Endodermal cell (in vitro differentiated cells): ENCODE measurements around the gene TBC1D16. TPM values are rescaled to one million over a fixed set of nuclear protein-coding genes. Genes with fewer than 3 reads are reported as not detected.

Experiments
- DNase-seq: peaks from one replicate; pipeline ENCODE4 v3.0.0-alpha.2; 2017
- H3K27ac ChIP-seq: 2 replicates; pipeline ENCODE4 v1.5.1; 2013; ENCODE audit warnings: mild to moderate bottlenecking, low read depth, low read length, moderate library complexity
- H3K27me3 ChIP-seq: 2 replicates; pipeline ENCODE4 v1.6.1; 2013; ENCODE audit warnings: mild to moderate bottlenecking, low read length, moderate library complexity; ENCODE audit not compliant: insufficient read depth, control insufficient read depth, poor library complexity, severe bottlenecking
- H3K36me3 ChIP-seq: 2 replicates; pipeline ENCODE4 v1.7.0; 2013; ENCODE audit warnings: mild to moderate bottlenecking, low read length, moderate library complexity; ENCODE audit not compliant: control insufficient read depth, insufficient read depth
- H3K4me1 ChIP-seq: one replicate; pipeline ENCODE4 v1.7.0; 2013; ENCODE audit warnings: low read length; ENCODE audit not compliant: control insufficient read depth, insufficient read depth
- H3K4me3 ChIP-seq: 2 replicates; pipeline ENCODE4 v1.5.1; 2013; ENCODE audit warnings: mild to moderate bottlenecking, low read length, moderate library complexity
- H3K9ac ChIP-seq: 2 replicates; pipeline ENCODE4 v1.6.1; 2013; ENCODE audit warnings: mild to moderate bottlenecking, low read length, moderate library complexity; ENCODE audit not compliant: poor library complexity, severe bottlenecking; ENCODE audit errors: extremely low read depth
- H3K9me3 ChIP-seq: 2 replicates; pipeline ENCODE4 v1.6.1; 2013; ENCODE audit warnings: mild to moderate bottlenecking, low read length, moderate library complexity; ENCODE audit not compliant: control insufficient read depth
- H3K27ac Mint-ChIP-seq: 2 replicates; pipeline ENCODE4 v1.8.0; 2020; ENCODE audit warnings: mixed read lengths
- H3K27me3 Mint-ChIP-seq: 2 replicates; pipeline ENCODE4 v1.8.0; 2021; ENCODE audit warnings: mild to moderate bottlenecking, mixed read lengths; ENCODE audit not compliant: insufficient read depth
- H3K36me3 Mint-ChIP-seq: 2 replicates; pipeline ENCODE4 v1.8.0; 2020; ENCODE audit warnings: low read depth, mixed read lengths
- H3K4me1 Mint-ChIP-seq: 2 replicates; pipeline ENCODE4 v1.8.0; 2020; ENCODE audit warnings: mixed read lengths
- H3K4me3 Mint-ChIP-seq: 2 replicates; pipeline ENCODE4 v1.8.0; 2020; ENCODE audit warnings: mild to moderate bottlenecking, moderate library complexity, mixed read lengths
- H3K9me3 Mint-ChIP-seq: 2 replicates; pipeline ENCODE4 v1.8.0; 2020; ENCODE audit warnings: mild to moderate bottlenecking, mixed read lengths
- WGBS, 2 experiments: methylation state at CpG; one replicate each; pipeline versions ENCODE4 v1.1.5 to v1.1.7; 2013; ENCODE audit warnings: missing lambda C conversion rate in 2 of 2, mixed read lengths in 1 of 2; ENCODE audit not compliant: insufficient coverage in 1 of 2, insufficient read length in 1 of 2; 5-methylcytosine and 5-hydroxymethylcytosine counted together
- total RNA-seq, 2 donors: library from RNA; stranded (reverse); fragmentation: NEBNext Ultra II Directional in 1 of 2; extraction: Animal tissue kit (Norgen Biotek cat#: 25700) in 1 of 2; gene quantifications; 2 replicates in 1 of 2; 3 replicates in 1 of 2; pipeline ENCODE4 v1.2.1, GENCODE V29; 2021
- TF ChIP-seq, protein P1 (sequence below): fragments of 200-600 bp; sonication (generic); conservative IDR thresholded peaks from 2 replicates; pipeline ENCODE4 v1.5.0; 2021; ENCODE audit warnings: antibody characterized with exemption, mild to moderate bottlenecking

Gene TBC1D16
- total RNA-seq, 2 donors from 2014 or later, result 88.2 to 116 TPM

DNA sequence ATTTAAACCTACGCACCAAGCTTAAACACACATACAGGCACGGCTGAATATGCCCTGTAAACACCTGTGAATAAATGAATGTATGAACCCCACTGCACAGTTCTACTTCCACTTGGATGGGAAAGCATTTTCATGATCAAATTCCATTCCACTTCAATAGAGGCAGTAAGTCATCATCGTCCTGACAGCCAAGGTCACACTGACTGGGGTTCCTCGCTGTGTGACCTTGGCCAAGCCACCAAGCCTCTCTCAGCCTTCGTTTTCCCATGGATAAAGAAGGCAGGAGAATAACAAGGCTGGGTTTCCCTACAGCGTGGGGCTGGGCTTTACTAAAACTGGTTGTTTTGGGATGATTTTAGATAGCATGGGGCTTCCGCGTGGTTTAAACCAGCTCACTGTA lies 82.8 kb downstream of the TBC1D16 start:
- H3K4me3 ChIP-seq, result no peak overlapping the region
- peak; percentile 38 for DNase-seq
- WGBS, 2 experiments, result 90 to 95% methylated on average over 5 to 8 of the region's 8 CpGs
- peaks cover 14% of the 10 kb centered on the region for H3K36me3 ChIP-seq
- H3K9me3 ChIP-seq, result no peaks in the 10 kb centered on the region
- no peaks in the 10 kb centered on the region for H3K27me3 ChIP-seq
- Mint-ChIP-seq H3K27ac (no peak overlapping the region), H3K36me3 (peaks cover 18% of the 10 kb centered on the region), H3K4me3 (no peak overlapping the region), H3K4me1 (peaks cover 46% of the 10 kb centered on the region), H3K9me3 (no peaks in the 10 kb centered on the region), H3K27me3 (peaks cover 14% of the 10 kb centered on the region)
- TF ChIP-seq, protein P1, sequence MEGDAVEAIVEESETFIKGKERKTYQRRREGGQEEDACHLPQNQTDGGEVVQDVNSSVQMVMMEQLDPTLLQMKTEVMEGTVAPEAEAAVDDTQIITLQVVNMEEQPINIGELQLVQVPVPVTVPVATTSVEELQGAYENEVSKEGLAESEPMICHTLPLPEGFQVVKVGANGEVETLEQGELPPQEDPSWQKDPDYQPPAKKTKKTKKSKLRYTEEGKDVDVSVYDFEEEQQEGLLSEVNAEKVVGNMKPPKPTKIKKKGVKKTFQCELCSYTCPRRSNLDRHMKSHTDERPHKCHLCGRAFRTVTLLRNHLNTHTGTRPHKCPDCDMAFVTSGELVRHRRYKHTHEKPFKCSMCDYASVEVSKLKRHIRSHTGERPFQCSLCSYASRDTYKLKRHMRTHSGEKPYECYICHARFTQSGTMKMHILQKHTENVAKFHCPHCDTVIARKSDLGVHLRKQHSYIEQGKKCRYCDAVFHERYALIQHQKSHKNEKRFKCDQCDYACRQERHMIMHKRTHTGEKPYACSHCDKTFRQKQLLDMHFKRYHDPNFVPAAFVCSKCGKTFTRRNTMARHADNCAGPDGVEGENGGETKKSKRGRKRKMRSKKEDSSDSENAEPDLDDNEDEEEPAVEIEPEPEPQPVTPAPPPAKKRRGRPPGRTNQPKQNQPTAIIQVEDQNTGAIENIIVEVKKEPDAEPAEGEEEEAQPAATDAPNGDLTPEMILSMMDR, result no peak
- no peak overlapping the region for H3K27ac ChIP-seq
- peaks cover 8% of the 10 kb centered on the region for H3K4me1 ChIP-seq
- H3K9ac ChIP-seq, result no peak overlapping the region

DNA sequence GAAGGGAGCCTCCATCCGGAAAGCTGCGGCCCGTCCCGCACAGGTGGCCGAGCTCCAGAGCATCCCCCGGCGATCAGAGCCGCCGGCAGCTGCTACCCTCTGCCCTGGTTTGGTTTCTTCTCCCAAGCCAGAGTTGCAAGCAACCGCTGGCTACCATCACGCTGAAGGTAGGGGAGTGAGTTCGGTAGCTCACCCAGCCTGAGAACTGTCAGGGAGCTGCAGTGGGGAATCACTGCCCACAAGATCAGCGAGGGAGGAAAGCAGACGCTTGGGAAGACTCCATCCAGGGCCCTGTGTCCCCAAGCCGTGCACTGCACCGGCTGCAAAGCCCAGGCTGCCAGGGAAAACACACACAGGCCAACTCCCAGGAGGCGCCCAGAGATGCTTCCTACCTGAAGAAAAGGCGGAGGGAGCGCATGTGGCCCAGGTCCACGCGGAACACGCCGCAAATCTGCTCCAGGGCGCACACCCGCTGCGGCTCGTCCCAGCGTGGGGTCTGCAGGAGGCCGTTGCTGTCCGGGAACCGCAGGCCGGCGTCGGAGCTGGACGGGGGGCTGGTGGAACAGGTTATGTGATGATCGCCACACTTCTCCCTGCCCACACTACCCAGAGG lies 83.3 kb downstream of the TBC1D16 start:
- Mint-ChIP-seq H3K4me3 (no peak overlapping the region), H3K9me3 (no peaks in the 10 kb centered on the region), H3K4me1 (peaks cover 46% of the 10 kb centered on the region), H3K27ac (no peak overlapping the region), H3K36me3 (peaks cover 22% of the 10 kb centered on the region), H3K27me3 (peaks cover 14% of the 10 kb centered on the region)
- Histone ChIP-seq H3K4me1 (peaks cover 8% of the 10 kb centered on the region), H3K27ac (peak overlapping the region; percentile 97), H3K9ac (no peak overlapping the region), H3K36me3 (peaks cover 18% of the 10 kb centered on the region), H3K9me3 (no peaks in the 10 kb centered on the region), H3K27me3 (no peaks in the 10 kb centered on the region), H3K4me3 (no peak overlapping the region)
- no peak for DNase-seq
- 79 to 84% methylated on average over 20 to 36 of the region's 36 CpGs for WGBS, 2 experiments
- TF ChIP-seq, protein P1, result no peak

DNA sequence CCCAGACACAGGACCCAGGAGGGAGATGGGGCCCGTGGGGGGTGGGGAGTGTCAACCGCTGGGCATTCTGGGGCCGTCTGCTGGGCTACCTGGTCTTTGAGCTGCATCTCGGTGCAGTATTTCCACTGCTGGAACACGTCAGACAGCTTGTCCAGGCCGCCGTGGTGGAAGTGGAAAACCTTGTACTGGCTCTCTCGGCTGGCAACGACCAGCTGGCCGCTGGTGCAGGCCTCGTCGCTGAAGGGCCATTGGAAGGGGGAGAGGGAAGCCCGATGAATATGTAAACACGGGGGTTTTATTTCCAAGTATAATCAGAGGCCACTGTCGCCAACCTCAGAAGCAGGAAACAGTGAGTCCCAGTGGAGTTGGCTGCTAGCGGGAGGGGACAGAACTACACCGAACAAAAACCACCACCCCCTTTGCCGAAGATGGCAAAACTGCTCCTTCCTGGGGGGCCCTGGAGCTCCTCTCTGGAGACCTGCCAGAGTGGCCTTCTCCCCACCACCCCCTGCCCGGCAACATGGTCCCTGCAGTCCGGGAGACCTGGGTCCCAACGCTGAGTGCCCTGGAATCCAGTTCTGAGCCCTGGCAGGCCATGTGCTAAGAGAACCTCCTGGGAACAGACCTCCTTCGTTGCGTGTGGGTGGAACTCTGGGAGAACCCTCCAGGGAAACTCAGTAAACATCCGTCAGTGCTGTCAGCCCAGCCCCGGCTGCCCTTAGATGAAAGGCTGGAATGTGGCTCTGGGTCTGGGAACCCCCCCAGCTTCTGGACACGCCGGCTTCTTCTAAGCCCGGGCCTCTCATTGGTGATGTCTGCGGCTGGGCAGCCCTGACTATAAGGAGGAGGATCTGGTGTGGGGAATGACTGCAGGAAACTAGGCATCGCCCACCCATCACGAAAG lies 84.1 kb downstream of the TBC1D16 start:
- Histone ChIP-seq H3K4me3 (no peak overlapping the region), H3K9me3 (no peaks in the 10 kb centered on the region), H3K27ac (peak overlapping the region; percentile 97), H3K27me3 (no peaks in the 10 kb centered on the region), H3K4me1 (peaks cover 8% of the 10 kb centered on the region), H3K9ac (no peak overlapping the region), H3K36me3 (peaks cover 19% of the 10 kb centered on the region)
- Mint-ChIP-seq H3K4me1 (peaks cover 46% of the 10 kb centered on the region), H3K4me3 (peak overlapping the region; percentile 46), H3K36me3 (peaks cover 25% of the 10 kb centered on the region), H3K9me3 (no peaks in the 10 kb centered on the region), H3K27ac (no peak overlapping the region), H3K27me3 (peaks cover 14% of the 10 kb centered on the region)
- TF ChIP-seq, protein P1, result no peak
- DNase-seq, result peak; percentile 77
- WGBS, 2 experiments, result 47 to 71% methylated on average over 8 to 31 of the region's 31 CpGs
